NCI-H69 (cell line): ENCODE data around the gene HMOX1.

ENCODE experiments used
- DNase-seq: peaks from one replicate; lab custom pipeline; 2025; lab: John Stamatoyannopoulos, UW

The HMOX1 gene, protein sequence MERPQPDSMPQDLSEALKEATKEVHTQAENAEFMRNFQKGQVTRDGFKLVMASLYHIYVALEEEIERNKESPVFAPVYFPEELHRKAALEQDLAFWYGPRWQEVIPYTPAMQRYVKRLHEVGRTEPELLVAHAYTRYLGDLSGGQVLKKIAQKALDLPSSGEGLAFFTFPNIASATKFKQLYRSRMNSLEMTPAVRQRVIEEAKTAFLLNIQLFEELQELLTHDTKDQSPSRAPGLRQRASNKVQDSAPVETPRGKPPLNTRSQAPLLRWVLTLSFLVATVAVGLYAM

DNA sequence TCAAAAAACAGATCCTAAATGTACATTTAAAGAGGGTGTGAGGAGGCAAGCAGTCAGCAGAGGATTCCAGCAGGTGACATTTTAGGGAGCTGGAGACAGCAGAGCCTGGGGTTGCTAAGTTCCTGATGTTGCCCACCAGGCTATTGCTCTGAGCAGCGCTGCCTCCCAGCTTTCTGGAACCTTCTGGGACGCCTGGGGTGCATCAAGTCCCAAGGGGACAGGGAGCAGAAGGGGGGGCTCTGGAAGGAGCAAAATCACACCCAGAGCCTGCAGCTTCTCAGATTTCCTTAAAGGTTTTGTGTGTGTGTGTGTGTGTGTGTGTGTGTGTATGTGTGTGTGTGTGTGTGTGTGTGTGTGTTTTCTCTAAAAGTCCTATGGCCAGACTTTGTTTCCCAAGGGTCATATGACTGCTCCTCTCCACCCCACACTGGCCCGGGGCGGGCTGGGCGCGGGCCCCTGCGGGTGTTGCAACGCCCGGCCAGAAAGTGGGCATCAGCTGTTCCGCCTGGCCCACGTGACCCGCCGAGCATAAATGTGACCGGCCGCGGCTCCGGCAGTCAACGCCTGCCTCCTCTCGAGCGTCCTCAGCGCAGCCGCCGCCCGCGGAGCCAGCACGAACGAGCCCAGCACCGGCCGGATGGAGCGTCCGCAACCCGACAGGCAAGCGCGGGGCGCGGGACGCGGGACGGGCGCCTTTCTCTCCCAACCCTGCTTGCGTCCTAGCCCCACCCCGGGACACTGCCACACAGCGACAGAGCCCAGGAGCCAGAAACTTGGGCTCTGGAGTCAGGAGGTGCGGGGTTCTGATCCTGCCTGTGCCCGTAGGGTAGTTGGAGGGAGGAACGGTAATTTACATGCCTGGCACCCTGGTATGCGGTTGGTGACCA is at the start of gene HMOX1:
Gene HMOX1 (plus strand): TSS at position 560 of the 887 bp plus-strand sequence. CDS start 78 bp downstream, at position 638.
- DNase-seq: peak; percentile 93

DNA sequence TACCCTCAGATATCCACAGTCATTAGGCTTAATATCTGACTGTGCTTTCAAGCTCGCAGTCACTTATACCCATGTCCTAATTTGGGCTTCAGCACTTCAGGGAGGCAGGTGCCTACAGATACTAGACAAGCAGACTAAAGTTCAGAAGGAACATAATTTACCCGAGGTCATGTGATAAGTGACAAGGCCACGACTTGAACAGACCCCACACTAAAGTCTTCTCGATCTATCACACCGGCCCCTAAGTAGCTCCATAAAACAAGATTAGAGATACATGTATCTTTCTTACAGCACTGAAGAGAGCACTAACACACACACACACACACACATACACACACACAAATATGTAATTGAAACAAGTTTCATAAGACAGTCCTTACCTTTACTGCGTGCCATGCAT is 48.6 kb upstream of the HMOX1 start:
- DNase-seq: no peak

DNA sequence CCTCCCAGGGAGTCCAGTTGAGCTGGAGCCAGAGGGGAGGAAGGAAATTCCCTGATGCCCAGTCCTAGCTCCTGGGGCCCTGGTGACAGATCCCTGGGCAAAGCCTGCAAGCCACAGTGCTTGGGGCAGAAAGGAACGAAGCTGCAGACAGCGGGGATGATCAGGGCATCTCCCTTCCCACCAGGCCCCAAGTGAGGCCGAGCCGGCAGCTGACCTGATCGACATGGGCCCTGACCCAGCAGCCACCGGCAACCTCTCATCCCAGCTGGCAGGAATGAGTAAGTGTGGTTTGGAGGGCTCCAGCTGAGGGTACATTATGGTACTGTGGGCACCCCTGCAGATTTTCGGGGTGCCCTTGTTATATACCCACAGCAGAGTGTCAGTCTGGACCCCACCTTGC is 47.7 kb upstream of the HMOX1 start:
- DNase-seq: no peak

DNA sequence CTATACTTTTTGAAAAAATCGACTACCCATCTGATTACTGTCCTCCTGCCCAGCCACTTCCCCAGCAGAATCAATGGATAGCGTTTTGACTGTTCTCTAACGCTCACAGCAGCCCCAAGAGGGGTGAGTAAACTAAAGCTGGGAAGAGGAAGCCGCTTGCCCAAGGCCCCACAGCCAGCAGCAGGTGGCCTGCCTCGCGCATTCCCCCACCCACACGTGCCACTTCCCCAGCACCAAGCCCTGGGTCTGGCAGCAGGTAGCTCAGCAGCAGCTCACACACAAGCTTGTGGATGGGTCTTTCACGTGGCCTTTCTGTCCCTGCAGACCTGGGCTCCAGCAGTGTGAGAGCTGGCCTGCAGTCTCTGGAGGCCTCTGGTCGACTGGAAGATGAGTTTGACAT is 46.9 kb upstream of the HMOX1 start:
- DNase-seq: peak; percentile 15

DNA sequence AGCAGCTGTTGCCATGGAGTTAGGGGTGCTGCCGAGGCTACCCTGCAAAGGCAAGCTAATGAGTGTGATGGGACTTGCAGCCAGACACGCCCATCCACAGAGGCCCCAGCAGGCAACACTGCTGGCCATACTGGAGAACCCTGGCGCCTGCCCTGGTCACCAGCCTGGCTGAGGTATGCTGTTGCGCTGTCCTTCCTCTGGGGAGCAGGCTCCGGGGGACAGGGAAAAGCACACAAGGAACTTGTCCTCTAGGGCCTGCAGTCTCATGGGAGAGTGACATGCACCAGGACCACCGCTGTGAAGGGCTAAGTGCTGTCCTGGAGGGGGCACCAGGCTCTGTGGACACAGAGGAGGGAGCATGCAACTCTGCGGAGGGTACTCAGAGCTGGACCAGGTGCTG is 45.4 kb upstream of the HMOX1 start:
- DNase-seq: no peak

DNA sequence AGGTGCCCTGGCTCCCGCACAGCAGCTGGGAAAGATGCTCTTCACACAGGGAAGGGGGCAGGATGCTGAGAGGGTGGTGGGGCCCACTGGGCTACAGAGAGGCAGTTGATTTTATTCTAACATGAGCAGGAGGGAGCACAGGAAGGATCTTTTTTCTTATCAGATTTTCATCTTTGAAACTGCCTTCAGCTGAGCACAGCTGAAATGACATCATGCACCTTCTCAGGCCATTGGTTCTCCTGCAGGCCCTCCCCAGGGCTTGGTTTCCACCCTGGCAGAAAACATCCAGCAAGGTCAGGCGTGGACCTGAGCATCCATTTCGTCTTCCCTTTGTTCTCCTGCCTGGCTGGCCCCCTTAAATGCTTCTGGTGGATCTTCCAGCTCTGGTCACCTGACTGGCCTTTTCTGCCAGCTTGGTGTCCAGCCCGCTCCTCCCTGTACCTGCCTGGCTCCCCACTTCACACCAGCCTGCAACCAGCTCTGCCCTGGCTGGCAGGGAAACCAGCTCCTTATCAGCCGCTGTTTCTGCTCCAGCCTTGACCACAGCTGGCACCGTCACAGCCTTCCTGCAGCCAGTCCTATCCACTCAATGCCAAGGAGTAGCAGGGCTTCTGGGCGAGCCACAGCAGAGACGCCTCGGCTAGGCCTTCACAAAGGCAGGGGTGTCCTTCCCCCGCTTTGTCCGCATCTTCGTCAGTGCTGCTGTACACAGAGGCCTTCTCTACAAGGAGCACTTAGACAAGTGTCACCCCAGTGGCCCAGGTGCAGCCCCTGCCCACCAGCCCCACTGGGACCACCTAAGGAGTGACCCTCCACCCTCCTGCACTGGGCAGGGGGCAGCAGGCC is 44.7 kb upstream of the HMOX1 start:
- no peak for DNase-seq

DNA sequence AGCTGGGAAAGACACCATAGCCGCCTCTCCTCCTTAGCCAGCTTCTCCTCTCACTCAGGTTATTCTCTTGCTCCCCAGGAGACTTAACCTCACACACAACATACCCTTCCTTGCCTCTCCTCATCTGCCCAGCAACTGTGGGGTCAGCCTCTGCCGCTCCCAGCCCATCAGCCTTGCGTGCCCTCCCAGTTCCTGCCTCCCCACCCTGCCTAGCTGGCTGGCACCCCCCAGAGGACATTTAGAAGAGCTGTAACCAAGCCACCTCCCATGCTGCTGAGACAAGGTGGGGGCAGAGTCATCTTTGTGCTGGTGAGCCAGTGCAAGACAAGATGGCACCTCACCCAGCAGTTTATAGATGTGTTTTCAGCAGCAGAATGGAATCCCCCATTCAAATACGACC is 43.0 kb upstream of the HMOX1 start:
- DNase-seq: peak; percentile 39

DNA sequence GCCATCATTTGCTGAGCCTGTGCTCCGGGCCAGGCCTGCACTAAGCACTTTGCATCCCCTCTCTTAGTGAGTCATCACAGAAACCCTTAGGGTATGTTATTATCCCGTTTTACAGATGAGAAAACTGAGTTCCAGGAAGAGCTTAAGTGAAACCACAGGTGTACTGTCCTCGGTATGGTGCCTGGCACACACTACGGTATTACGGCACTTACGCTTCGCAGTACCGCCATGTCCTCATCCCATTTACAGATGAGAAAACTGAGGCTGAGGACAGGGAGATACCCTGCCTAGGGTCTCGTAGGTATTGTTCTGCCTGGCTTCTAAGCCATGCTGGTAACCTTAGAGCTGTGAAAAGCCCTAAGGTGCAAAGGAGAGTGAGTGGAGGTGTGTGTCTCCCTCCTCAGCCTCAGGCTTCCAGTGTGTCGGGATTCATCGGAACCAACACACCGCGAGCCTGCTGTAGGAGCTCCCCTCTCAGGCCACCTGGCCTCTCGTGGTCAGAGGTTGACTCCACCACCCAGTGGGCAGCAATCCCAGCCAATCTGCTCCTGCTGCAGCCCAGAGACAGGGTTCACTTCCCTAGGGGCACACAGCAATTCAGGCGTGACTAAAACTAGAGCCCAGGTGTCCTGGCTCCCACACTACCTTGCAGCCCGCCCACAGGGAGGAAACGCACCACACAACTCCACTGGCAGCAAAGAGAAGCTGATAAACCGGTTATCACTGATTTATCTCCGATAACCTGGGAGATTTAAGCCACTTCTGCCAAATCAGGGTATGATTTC is 39.6 kb upstream of the HMOX1 start:
- DNase-seq: no peak

DNA sequence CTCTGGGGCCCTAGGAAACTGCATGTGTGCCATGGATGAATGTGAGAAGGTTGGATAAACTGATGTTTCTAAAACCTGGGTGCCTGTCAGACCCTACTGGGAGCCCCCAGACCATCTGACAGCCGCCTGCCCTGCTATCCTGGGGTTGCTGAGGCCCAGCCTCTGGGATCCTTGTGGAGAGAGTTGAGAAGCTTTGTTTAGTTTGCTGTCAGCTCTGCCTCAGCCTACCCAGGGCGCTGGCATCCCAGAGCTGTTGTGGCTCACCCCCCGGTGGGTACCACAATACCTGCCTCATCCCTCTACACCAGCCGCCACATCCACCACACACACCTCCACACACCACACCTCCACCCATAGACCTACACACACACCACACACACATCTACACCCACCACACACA is 38.5 kb upstream of the HMOX1 start:
- DNase-seq: no peak

DNA sequence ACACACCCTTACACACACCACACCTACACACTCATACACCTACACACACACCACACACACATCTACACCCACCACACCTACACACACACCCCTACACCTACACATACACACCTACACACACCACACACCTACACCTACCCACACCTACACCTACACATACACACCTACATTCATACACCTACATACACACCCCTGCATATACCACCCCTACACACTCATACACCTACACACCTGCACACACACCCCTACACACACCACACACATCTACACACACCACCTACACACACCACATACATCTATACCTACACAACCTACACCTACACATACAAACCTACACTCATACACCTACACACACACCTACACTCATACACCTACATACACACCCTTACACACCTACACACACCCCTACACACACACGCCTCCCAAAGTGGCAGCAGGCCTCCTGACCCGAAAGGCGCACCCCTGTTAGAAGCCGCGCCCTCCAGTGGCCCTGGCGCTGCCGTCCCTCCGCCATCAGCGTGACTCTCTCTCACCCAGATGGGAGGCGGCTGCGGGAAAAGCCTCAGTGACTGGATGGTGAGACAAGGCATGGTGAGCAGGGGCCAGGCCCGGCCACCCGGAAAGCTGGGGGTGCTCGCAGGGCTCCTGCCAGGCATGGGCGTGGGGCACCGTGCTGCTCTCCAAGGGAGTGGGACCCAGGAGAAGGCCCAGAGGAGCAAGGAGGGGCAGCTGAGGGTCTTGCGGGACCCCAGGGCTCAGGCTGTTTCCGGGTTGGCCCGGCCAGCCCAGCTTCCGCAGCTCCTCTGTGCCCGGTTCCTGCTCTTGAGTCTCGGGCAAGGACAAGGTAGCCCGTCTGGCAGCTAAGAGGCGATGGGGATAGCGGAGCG is 37.0 kb upstream of the HMOX1 start:
- no peak for DNase-seq

DNA sequence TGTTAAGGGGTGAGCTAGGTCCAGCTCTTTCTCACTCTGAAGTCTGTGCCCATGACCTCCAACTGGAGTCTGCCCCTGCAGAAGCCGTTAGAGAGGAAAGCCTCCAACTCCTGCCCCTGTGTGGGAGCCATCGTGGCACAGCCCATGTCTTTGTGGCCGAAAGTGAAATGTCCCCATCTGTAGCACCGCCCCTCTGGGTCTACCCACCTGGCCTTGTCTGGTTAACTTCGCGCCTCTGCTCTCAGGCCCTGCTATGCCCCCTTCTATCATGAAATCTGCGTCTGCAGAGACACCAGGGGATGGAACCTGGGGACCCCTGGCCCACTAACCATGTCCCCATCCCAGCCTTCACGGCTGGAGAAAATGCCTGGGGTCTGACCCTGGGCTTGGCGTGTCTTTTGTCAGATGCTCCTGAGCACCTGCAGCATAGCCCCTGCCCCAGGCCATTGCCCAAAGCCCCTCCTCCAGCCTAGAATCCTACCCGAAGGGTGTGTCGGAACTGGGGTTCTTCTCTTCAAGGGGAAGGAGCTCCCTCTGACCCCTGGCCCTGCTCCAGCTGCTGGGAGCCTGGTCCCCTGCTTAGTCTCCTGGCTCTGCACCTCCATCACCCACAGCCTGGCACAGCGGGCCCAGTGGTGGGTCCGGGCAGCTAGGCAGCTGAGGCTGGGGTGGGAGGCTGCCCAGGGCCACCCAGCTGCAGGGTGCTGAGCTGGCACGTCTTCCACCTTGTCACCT is 35.8 kb upstream of the HMOX1 start:
- no peak for DNase-seq

DNA sequence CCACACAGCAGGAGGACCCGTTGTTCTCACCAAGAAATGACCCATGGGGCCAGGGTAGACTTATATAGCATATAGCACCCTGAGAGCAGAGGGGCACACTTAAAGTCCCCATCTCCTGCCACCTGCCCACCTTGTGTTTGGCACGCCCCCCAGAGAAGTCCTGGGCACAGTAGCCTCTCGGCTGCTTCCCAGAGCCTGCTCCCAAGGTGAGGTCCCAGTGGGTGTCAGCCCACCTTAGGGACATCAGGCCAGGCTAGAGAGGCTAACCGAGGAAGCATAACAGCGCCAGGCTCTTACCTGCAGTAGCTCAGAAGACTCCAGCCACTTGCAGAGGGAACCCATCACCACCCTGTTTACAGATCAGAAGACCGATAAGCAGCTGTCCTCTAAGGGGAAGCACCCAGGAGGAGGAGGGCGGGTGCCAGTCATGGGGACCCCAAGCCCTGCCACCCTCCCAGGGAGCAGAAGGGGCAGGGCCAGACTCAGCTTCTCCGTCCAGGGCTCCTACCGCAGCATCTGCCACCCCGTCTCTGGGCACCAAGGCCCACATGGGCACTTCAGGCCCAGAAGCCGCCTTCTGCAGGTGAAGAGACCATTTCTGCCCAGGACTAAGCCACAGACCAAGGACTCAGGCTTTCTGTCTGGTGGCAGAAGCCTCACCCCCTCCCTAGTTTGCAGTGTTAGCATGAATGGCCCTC is 34.9 kb upstream of the HMOX1 start:
- no peak for DNase-seq

DNA sequence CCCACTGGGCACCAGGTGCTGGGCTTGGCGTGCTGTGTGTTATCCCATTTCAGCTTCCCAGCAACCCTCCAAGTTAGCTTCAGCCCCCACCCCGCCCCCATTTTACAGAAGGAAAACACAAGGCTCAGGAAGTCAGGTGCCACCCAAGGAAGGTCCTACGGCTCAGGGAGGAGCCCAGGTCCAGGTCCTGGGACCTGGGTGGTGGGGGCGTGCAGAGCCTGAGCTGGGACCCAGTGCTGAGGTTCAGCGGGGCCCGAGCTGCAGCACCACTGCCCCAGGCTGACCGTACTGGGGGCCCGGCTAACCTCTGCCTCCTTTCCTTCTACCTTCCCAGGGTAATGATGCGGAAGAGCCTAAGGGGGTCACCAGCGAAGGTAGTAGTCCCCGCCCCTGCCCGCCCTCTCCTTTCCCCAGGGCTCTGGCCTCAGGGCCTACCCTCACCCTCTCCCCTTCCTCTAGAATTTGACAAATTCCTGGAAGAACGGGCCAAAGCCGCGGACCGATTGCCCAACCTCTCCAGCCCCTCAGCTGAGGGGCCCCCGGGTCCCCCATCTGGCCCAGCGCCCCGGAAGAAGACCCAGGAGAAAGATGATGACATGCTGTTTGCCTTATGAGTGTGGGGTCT is 34.2 kb upstream of the HMOX1 start:
- DNase-seq: no peak

DNA sequence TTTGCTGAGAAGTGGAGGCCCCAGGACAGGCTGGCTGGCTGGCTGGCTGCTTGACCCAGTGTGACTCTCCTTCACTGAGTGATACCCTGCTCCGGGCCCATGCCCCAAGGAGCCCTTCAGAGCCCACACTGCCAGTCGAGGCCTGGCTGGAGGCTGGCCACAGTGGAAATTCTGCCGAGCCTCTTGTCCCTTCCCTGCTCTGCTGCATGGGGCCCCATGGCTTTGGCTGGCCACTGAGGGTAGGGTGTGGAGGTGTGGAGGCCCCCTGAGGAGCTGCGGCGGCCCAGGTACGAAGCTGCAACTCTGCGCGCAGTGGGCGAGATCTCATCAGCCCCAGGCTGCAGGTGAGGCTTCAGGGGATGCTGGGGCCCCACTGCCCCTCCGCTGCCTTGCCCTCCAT is 33.4 kb upstream of the HMOX1 start:
- DNase-seq: no peak

DNA sequence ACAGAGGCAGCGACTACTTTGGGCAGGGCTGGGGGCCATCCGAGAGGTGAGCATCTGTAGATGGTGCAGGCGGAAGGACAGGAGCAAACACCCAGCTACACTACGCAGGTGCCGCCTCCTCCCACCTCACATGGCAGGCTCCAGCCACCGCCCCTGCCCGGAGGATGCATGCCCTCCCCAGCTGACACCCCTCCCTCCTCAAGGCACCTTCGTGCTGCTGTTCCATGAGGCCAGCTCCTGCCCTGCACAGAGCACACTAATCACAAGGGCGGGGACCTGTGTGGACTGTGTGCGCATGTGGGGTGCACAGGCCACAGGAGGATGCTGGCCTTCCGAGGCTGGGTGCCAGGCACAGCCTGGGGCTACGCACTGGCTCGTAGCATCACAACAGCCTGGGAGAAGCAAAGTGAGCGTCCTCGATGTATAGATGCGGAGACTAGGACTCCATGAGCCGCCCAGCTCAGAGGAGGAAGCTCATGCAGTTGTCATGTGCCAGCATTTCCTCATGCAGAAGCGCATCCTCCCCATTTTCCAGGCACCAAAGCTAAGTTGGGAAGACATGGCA is 32.8 kb upstream of the HMOX1 start:
- no peak for DNase-seq

DNA sequence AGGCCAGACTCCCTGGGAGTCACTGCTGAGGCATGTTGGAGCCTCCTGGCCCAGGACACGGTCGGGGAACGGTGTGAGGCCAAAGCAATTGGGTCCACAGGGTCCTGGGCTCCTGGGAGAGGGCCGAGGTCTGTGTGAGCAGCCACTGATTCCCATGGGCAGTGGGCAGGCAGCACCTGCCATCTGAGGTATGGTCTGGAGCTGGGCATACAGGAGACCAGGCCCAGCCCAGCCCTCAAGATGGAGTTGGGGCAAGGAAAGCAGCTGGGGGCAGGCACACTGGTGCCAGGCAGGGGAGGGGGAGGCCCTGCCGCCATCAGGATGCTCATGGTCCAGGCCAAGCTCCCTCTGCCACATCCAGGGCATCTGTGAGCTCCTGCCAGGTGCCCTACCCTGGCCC is 32.2 kb upstream of the HMOX1 start:
- DNase-seq: no peak

DNA sequence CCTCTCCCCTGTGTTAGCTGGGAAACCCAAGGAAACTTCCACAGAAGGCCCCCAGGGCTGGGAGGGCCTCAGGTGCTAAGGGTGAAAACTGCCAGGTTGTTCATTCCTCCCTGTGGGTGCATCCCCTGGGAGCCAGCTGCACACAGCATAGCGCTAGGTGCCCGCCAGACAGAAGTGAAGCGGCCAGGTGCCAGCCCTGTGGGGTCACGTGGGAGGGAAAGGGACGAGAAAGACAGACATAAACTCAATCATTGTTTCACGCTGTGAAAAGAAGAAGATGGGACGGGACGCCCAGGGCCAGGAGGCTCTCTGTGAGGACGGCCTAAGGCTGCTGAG is 31.6 kb upstream of the HMOX1 start:
- peak; percentile 99 for DNase-seq

DNA sequence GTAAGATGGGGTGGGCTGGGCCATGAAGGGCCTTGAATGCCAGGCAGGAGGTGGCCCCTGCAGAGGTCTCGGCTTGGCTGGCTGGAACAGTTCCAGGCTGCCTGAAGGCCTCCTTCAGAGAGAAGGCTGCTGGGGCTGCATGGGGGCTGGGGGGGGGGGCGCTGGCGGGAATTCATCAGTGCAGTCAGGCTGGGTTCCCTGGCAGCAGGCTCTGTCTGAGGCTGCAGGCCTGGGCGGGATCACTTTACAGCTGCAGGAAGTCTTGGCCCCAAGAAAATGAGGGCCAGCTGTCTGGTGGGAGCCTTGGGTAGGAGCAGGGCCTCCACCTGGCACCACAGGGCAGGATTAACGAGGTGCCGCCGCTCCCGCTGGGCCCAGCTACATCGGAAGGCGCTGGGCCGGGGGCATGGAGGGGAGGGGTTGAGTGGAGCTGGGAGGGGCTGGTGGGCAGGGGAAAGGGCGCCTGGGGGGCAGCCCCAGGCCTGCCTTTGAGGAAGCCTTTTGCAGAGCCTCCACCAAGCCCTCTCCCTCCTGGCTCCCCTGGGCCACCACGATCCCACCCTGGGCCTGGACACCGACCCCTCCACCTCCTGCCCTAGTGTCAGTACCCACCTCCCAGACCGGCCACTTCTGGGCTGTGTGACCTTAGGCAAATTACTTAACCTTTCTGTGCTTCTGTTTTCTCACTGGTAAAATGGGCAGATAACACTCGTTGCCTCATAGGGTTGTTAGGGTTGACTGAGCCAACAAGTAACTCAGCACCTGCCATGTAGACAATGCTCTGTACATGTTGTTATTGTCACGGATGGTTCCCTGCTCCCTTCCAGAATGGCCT is 31.0 kb upstream of the HMOX1 start:
- DNase-seq: peak; percentile 99
